OCI-M2 (cell line): Measurements from ENCODE around the gene FSTL4.

Experiments
- DNase-seq: peaks from one replicate; lab custom pipeline; 2025; ENCODE audit not compliant: unreplicated experiment; lab: John Stamatoyannopoulos, UW

The FSTL4 gene

DNA sequence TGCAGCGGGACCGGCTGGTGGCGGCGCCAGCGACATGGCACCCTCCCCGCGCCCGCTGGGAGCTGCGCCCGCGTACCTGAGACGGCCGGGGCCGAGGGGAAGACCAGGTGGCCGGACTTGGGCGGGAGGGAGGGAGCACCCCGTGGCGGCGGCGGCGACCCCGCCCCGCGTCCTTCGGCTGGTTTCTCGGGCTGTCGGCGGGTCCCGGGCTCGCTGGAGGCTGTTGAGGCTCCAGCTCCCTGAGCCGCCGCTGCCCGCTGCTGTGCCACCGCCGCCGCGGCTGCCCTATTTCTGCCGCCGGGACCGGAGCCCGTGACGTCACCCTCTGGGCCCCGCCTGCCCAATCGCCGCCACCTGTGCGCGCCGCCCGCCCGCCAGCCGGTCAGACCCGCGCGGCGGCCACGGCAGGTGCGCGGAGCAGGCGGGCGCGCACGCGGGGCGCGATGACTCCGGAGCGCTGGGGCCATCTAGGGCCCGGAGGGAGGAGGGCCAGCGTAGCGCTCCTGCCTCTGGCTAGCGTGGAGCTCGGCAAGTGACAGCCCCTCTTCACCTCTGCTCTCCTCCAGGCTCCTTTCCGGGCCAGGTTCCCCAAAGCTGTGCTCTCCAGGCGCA is at the start of gene FSTL4:
TSS of gene FSTL4 (minus strand) at position 293 of the 612 bp plus-strand sequence.
- no peak for DNase-seq

DNA sequence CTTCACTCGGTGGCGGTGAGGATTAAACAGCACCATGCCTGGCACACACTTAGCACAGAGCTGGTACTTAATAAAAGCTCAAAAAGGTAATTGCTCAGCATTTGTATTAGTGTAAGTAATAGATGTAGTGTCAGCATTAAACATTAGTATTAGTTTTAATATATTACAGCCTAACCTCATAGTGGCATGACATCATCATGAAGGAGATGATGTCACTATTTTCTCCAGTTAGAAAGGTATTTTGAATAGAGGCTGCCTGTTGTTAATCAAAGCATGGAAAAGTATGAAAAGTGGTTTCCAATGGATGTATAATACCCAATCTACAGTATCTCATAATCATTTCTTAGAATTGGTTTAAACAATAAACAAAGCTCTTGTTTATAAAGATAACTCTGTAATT is 49.0 kb upstream of the FSTL4 start:
- no peak for DNase-seq

DNA sequence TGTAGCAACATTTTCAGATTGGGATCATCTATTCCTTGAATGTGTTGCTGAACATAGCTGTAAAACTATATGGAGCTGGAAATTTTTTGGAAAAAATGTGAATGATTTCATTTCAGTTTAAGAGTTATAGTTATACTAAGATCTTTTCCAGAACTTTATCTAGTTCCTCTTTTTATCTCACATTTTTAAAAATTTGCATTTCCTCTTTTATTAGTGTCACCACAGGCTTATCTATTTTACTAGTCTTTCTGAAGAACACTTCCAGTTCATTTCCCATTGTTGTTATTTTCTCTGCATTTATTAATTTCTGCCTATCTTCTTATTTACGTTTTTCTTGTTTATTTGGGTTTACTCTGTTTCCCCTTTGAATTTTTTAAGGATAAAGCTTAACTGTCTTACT is 46.0 kb upstream of the FSTL4 start:
- DNase-seq = no peak

DNA sequence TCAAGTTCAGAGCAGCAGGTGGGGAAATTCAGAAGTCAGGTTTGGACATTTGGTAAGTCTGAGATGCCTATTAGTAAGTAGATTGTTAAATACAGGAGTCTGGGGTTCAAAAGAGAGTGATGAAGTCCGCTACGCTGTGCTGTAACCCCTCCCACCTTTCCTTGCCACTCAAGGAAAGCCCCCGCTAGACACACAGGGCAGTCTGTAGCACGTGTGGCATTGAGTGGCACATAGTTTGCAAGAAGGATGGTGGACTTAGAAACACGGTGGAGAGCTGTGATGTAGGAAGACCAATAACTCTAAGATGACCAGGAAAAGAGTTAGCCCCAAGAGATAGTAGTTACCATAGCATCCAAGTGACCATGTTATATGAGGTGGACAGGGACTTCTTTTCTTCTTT is 44.7 kb upstream of the FSTL4 start:
- DNase-seq = no peak

DNA sequence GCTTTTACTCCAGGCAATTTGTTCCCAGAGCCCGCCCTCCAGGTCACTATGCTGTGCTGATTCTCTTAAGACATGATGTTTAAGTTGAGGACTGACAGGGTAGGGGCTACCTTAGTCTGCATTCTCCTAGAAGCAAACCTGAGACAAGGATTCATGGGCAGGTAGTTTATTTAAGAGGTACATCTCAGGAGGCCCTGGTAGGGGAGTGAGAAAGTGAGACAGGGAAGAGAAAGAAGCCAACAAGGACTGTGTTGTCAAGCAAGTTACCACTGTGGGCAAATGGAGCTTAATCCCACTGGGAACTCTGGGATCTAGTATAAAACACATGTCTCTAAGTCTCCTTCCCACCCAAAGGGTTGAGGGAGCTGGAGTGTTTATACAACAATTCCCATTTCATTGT is 43.6 kb upstream of the FSTL4 start:
- DNase-seq = no peak

DNA sequence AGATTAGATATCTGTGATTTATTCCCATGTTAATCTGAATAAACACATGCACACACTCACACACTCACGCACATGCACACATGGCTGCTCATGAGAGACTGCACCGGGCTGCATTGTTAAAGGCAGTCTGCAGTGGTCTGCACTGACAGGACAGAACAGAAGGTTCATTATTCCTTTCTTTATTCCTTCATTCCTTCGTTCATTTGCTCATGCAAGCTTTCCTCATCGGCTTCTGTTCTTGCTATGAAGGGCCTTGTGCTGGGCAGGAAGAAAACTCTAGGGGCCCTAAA is 41.4 kb upstream of the FSTL4 start:
- no peak for DNase-seq

DNA sequence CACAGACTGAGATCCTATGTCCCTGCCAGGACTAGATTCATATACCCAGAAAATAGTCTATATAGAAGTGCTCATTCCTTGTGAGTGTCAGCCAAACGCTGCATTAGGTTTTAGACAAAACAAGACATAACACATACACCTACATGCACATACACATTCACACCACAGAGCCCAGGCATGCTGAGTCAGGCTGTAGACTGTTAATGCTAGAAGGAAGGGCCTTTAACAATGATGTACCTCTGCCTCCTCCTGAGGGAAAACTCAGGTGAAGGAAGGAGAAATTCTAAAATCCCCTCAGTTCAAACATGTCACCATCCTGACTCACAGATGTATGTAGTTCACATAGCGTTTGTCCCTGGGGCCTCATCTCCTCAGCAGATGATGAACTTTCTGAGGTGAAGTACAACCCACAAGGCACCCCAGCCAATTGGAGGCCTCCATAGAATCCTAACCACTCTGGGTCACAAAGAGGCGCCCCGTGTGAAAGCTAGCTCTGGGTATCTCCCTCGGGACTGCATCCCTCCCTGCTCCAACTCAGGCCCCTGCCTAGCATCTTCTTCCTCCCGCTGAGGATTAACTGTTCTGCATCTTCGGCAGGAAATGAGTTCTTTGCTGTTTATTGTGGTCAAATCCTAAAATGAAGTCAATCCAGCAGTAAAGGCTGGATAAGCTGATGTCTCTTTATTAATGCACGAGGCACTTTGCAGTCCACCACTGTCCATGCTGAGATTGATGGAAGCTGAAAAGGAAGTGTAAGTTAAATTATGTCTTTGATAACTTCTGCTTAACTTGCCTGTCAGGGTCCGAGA is 40.8 kb upstream of the FSTL4 start:
- no peak for DNase-seq

DNA sequence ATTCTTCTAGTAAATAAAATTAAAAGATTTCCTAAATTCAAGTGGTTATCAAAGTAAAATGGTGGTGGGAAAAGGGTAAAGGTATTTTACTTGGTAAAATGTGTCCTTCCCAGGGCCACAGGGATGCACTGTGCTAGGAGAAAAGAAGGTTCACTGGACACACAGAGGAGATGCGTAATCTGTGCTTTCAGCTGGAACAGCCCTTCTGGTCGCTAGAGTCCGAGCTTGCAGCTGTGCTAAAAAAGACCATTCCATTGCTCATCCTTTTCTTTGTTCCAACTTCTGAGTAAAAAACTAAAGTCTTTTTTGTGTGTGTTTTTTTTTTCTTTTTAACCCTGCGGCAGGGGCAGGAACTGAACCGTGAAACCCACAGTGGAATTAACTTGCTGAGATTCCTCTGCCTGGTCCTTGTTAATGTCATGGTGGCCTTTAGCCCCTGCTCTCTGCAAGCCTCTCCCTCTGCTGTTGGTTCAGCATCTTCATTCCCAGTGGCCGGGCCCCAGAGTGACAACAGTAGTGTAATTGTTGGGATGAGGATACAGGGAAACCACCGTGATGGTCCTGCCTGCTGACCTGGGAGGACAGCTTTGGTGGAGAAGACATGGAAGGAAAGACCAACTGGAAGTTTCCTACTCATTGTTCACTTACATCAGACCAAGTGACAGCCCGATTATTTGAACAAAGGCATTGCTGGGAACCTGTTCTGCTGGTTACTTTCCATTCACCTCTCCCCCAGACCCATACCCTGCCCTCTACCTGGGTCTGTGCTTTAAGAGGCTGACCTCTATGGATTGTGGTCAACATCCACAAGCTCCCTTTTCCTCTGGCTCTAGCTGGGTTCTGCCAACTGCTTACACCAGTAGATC is 31.9 kb upstream of the FSTL4 start:
- DNase-seq = no peak

DNA sequence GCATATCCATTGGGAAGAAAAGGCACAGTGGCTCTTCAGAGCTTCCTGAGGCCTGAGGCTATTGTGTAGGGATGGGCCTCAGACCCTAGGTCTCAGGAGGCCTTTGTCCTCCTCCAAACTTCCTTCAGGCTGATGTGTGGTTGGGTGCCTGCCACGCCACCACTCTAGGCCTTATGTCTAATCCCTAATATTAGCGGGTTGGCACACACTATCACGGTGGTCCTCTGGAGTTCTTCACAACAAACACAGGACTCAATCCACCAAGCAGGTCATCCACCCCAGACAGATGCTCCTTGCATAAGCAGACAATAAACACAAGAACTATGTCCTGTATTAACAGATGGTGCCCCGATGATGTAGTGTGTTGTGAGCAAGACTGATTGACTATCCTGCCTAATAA is 31.0 kb upstream of the FSTL4 start:
- DNase-seq = no peak

DNA sequence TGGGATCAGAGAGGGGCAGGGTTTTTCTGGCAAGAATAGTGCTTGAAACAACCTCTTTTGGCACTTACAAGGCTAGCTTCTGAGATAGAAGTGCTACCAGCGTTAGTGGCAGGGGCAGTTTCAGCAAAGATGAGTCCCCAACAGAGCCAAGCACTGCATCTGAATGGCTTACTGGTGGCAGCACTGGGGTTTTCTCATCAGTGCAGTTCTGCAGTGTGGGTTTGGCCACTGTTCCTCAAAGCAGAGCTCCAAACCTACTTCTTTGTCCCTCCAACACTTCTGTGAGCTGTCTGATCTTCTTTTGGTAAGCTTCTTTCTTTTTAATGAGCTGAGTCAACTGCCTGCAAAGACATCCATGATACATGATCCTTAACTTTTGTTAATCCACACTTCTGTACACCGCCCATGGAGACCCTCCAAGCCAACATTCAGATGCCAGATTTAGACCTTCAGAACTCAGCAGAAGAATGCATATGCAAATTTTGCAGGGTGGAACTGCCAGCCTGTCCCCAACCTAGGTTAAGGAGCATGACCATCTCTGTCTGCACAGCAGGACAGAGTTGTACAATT is 29.9 kb upstream of the FSTL4 start:
- DNase-seq = no peak

DNA sequence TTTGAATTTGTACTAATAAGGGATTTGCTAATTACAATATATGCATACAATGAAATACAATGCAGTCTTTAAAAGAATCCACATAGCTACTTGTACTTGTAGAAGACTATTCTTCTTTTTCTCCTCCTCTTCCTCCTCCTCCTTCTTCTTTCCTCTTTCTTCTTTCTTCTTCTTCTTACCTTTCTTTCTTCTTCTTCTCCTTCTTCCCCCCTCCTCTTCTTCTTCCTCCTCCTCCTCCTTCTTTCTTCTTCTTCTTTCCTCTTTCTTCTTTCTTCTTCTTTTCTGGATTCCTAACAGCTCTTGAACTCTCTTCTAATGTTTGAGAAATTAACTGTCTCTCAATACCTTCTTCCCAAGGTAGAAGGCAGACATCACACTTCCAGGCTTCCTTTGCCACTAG is 29.3 kb upstream of the FSTL4 start:
- no peak for DNase-seq

DNA sequence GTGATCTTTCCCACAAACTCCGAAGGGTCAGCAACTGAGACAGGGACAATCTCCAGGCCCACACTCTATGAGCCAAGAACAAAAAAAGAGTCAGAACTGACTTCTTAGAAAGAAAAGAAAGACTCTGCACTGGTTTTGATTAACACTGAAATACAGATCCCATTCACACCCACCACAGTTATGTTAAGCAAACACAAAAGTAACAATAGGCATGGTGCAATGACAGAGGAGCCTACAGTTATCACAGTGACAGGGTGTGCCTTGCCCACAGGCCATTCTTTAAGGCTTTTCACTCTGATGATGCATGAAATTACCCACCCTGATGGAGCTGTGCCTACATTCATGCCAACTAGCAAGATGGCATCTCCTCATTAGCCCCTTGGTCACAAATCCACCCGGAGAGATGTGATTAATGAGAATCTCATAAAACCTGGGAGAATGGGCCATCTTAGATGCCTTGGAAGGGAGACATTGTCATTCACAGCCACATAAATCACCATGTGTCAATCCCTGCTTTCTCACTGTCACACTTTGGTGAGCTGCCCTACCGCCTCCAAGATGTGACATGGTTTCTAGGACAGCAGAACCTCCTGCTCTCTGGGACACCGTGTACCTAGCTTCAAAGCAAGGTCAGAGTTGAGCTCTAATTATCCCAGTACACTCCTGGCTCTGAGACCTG is 27.6 kb upstream of the FSTL4 start:
- no peak for DNase-seq

DNA sequence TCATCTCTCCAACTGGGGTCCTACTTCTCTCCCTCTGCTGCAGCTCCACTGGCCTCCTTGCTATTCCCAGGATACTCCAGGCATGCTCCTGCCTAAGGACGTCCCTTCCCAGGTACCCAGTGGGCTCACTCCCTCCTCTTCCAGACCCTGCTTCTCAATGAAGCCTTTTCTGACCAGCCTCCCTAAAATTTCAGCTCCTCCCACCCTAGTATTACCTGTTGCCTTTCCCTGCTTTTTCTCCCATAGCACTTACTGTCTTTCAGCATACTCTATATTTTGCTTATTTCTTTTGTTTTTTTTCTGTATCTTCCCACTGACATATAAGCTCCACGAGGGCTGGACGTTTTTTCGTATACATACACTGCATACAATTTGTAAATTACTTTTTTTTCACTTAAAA is 26.1 kb upstream of the FSTL4 start:
- DNase-seq = no peak

DNA sequence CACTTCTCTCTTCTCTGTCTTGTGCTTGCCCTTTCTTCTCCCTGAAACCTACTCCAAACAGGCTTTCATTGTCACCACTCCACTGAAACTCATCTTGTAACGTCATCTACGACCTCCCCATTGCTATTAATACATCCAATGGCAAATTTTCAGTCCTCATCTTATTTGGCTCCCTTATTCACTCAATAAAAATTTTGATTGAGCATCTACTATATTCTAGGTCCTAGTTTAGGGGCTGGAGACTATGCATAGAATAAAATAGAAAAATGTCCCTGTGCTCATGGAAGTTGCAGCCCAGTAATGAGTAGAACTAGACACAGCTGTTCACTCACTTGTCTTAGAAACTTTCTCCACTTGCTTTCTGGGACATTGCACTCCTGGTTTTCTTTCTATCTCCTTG is 24.9 kb upstream of the FSTL4 start:
- no peak for DNase-seq

DNA sequence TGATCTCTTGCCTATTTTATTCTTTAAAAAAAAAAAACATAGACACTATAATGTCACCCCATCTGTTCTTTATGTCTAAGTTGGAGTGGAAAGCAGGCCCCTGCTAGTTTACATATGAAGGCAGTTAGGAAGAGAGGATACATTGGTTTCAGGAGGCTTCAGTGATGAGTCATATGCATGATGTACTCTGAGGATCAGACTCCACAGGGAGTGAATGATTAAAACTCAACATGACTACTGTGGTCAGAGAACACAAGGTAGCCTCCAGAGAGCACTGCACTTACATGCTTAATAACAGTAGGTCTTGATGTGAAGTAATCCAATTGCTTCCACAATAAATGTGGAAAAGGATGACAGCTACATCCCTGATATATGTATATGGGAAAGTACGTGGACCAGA is 22.7 kb upstream of the FSTL4 start:
- DNase-seq = no peak

DNA sequence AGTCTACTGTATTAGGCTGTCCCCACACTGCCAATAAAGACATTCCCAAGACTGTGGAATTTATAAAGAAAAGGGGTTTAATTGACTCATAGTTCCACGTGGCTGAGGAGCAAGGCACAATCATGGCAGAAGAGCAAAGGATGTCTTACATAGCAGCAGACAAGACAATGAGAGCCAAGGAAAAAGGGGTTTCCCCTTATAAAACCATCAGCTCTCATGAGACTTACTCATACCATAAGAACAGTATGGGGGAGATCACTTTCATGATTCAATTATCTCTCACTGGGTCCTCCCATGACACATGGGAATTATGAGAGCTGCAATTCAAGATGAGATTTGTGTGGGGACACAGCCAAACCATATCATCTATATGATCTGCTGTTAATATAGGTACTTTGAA is 14.8 kb upstream of the FSTL4 start:
- DNase-seq = no peak

DNA sequence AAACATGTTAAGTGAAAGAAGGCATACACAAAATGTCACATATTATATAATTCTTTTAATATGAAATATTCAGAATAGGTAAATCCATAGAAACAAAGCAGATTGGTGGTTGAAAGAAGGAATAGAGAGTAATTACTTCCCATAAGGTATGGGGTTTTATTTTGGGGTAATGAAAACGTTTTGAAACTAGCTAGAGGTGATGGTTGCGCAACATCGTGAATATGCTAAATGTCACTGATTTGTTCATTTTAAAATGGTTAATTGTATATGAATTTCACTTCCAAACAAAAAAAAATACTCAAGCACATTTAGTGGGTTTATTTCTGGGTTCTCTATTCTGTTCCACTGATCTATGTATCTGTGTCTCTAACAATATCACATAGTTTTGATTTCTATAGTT is 12.0 kb upstream of the FSTL4 start:
- DNase-seq = no peak

DNA sequence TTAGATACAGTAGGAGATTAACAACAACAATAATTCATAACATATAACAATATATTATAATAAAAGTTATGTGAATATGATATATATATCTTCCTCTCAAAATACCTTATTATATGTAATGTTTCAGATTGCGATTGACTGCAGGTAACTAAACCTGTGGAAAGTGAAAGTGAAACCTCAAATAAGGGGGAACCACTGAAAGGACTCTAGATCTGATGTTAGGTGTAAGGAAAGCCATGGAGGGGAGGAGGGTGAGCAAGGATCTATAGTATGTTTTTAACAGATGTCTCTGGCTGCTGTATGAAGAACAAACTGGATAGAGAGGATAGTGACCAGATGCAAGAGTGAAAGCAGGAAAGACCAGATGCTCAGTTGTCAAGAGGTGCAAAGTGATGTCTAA is 5.8 kb upstream of the FSTL4 start:
- no peak for DNase-seq

DNA sequence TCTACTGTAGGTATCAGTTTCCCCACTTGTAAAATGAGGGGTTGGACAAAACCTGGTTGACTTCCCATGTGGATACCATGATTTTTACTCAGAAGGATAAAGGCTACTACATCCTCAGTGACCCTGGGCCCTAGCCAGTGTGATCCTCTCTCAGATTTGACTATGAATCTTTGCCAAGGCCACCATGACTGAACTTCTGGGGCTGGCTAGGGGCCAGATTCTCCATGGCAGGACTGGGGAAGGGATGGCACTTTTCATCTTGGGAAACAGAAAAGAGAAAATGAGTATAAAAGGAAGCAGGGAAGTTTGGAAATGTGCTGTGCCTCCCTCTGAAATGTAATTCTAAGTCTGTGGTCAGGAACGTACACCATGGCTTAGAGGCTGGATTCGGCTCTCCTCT is 1.4 kb upstream of the FSTL4 start:
- DNase-seq = no peak

DNA sequence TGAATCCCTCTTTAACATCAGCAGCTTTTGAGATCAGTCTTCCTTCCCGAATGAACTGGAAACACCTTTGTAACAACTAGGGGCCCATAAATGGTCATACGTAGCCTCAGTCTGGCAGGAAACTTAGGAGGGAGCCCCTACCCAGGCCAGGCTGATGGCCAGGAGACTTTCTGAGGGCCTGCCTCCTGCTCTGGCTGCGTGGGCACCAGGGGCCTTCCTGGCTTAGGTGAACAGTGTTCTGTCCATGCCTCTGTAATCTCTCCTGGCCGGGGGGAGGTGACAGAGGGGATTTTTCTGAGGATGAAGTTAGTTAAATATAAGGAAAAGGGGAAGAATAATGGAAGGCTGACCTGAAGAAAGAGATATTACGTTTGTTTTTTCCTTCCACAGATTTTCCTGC is 843 bp upstream of the FSTL4 start:
- DNase-seq = no peak
